ENCODE results near the gene MFF.
A peak's percentile ranks its signal among the peaks of the same experiment; 100 is the strongest.

Gene MFF

GRCh38 chr2:227317834-227318233 is 7.2 kb upstream of the MFF start:
- no peak overlapping the region for H3K4me3 Mint-ChIP-seq
- H3K27ac Mint-ChIP-seq: no peak overlapping the region
- peaks cover 8% of the 10 kb centered on the region for H3K27me3 Mint-ChIP-seq
- no peaks in the 10 kb centered on the region for H3K4me1 Mint-ChIP-seq (ENCODE audit: low read depth)
- H3K9me3 Mint-ChIP-seq: peaks cover 24% of the 10 kb centered on the region
- H3K36me3 Mint-ChIP-seq (ENCODE audit: low read depth): no peaks in the 10 kb centered on the region
- intact Hi-C loops (cut with micrococcal nuclease): no loop called here

DNA sequence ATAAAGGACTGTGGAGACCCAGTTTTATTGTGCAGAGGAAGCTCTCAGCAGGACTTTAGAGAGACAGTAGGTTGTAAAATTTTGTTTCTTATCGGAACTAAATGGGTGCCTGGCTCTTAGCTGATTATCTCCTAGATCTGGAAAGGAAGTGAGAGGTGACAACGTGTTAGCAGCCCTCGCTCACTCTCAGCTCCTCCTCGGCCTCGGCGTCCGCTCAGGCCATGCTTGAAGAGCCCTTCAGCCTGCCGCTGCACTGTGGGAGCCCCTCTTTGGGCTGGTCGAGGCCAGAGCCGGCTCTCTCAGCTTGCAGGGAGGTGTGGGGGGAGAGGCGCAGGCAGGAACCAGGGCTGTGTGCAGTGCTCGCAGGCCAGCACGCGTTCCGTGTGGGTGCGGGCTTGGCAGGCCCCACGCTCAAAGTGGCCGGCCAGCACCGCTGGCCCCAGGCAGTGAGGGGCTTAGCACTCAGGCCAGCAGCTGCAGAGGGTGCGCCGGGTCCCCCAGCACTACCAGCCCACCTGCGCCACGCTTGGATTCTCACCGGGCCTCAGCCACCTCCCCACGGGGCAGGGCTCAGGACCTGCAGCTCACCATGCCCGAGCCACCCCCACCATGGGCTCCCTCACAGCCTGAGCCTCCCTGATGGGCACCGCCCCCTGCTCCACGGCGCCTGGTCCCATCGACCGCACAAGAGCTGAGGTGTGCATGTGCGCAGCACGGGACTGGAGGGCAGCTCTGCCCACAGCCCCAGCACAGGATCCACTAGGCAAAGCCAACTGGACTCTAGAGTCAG is 4.6 kb upstream of the MFF start:
- Mint-ChIP-seq H3K36me3 (ENCODE audit: low read depth) (peaks cover 2% of the 10 kb centered on the region), H3K27me3 (peaks cover 11% of the 10 kb centered on the region), H3K4me1 (ENCODE audit: low read depth) (no peaks in the 10 kb centered on the region), H3K9me3 (peaks cover 28% of the 10 kb centered on the region), H3K27ac (no peak overlapping the region), H3K4me3 (no peak overlapping the region)
- intact Hi-C loops (cut with micrococcal nuclease): no loop called here

- intact Hi-C loops (cut with micrococcal nuclease): no loop called here
- H3K9me3 Mint-ChIP-seq: peaks cover 26% of the 10 kb centered on the region
- no peak overlapping the region for H3K27ac Mint-ChIP-seq
- peaks cover 9% of the 10 kb centered on the region for H3K27me3 Mint-ChIP-seq
- peaks cover 6% of the 10 kb centered on the region for H3K36me3 Mint-ChIP-seq (ENCODE audit: low read depth)
- no peak overlapping the region for H3K4me3 Mint-ChIP-seq
- H3K4me1 Mint-ChIP-seq (ENCODE audit: low read depth): peaks cover 16% of the 10 kb centered on the region
These were observed 2.4 kb upstream of the MFF start for GRCh38 chr2:227322530-227323205.

GRCh38 chr2:227323818-227324217 is 1.2 kb upstream of the MFF start:
- H3K4me3 Mint-ChIP-seq: no peak overlapping the region
- intact Hi-C loops (cut with micrococcal nuclease): no loop called here

DNA sequence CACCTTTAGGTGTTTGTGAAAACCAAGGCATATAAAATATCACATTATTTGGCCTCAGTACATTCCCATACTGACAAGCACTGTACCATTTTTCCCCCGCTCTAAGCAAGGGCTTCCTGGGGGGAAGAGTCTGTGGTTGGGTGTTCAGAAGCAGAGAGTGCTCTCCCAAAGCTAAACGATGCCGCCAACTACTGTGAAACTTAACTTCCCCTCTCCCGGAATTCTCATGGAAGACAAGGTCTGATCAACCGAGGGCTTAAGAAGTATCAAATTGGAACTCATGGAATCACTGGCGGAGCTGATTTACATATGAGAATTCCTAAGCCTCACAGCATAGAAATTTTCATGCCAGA is 433 bp upstream of the MFF start:
- Mint-ChIP-seq H3K4me3 (peak overlapping the region; percentile 88), H3K36me3 (ENCODE audit: low read depth) (peaks cover 6% of the 10 kb centered on the region), H3K27ac (peak overlapping the region; percentile 87), H3K27me3 (peaks cover 9% of the 10 kb centered on the region), H3K4me1 (ENCODE audit: low read depth) (peaks cover 16% of the 10 kb centered on the region), H3K9me3 (peaks cover 22% of the 10 kb centered on the region)
- intact Hi-C loops (cut with micrococcal nuclease): no loop called here

More at GRCh38 chr2:227323818-227324217, 1.2 kb upstream of the MFF start:
- Mint-ChIP-seq H3K27ac (no peak overlapping the region), H3K4me1 (ENCODE audit: low read depth) (peaks cover 16% of the 10 kb centered on the region), H3K27me3 (peaks cover 9% of the 10 kb centered on the region), H3K36me3 (ENCODE audit: low read depth) (peaks cover 6% of the 10 kb centered on the region), H3K9me3 (peaks cover 22% of the 10 kb centered on the region)

DNA sequence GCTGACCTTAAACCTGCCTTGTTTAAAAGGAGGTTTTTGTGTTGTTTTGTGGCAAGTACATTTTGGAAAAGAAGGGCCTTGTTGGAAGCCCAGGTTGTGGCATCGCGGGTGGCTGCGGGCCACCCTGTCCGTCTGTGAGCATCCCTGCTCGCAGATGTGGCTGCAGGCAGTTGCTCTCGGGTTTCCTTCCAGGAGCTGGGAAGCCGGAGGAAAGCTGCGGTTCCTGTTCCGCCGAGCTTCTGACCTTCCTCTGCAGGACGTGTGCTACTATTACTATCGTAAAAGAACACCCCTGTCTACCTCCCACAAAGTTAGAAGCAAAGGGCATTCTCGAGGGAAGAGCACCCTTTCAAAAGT is 766 bp downstream of the MFF start:
- H3K27me3 Mint-ChIP-seq: peaks cover 9% of the 10 kb centered on the region
- peak overlapping the region; percentile 87 for H3K27ac Mint-ChIP-seq
- peaks cover 22% of the 10 kb centered on the region for H3K9me3 Mint-ChIP-seq
- intact Hi-C loops (cut with micrococcal nuclease): loop anchor here (5.0 kb wide), 1 partner anchor 41 kb away; no protein-coding TSS in a partner anchor
- H3K4me3 Mint-ChIP-seq: peak overlapping the region; percentile 88
- H3K4me1 Mint-ChIP-seq (ENCODE audit: low read depth): peaks cover 16% of the 10 kb centered on the region
- H3K36me3 Mint-ChIP-seq (ENCODE audit: low read depth): peaks cover 12% of the 10 kb centered on the region

- Mint-ChIP-seq H3K27me3 (peaks cover 9% of the 10 kb centered on the region), H3K36me3 (ENCODE audit: low read depth) (peaks cover 18% of the 10 kb centered on the region), H3K4me3 (no peak overlapping the region), H3K9me3 (peaks cover 14% of the 10 kb centered on the region), H3K27ac (no peak overlapping the region), H3K4me1 (ENCODE audit: low read depth) (peaks cover 16% of the 10 kb centered on the region)
- intact Hi-C loops (cut with micrococcal nuclease): loop anchor here (5.0 kb wide), 1 partner anchor 41 kb away; no protein-coding TSS in a partner anchor
These were observed 1.7 kb downstream of the MFF start for GRCh38 chr2:227326783-227327182.

- intact Hi-C loops (cut with micrococcal nuclease): no loop called here
- H3K4me3 Mint-ChIP-seq: no peak overlapping the region
- peaks cover 24% of the 10 kb centered on the region for H3K4me1 Mint-ChIP-seq (ENCODE audit: low read depth)
- no peaks in the 10 kb centered on the region for H3K27me3 Mint-ChIP-seq
- peaks cover 67% of the 10 kb centered on the region for H3K36me3 Mint-ChIP-seq (ENCODE audit: low read depth)
- H3K9me3 Mint-ChIP-seq: no peaks in the 10 kb centered on the region
- H3K27ac Mint-ChIP-seq: peak overlapping the region; percentile 67
These were observed 10.7 kb downstream of the MFF start for GRCh38 chr2:227335713-227336112.

- intact Hi-C loops (cut with micrococcal nuclease): no loop called here
- no peaks in the 10 kb centered on the region for H3K9me3 Mint-ChIP-seq
- no peak overlapping the region for H3K27ac Mint-ChIP-seq
- peaks cover 60% of the 10 kb centered on the region for H3K36me3 Mint-ChIP-seq (ENCODE audit: low read depth)
- H3K27me3 Mint-ChIP-seq: no peaks in the 10 kb centered on the region
- no peak overlapping the region for H3K4me3 Mint-ChIP-seq
- H3K4me1 Mint-ChIP-seq (ENCODE audit: low read depth): peaks cover 24% of the 10 kb centered on the region
These were observed 12.4 kb downstream of the MFF start for GRCh38 chr2:227337442-227337841.

GRCh38 chr2:227339098-227339599 is 14.1 kb downstream of the MFF start:
- H3K4me1 Mint-ChIP-seq (ENCODE audit: low read depth): peaks cover 23% of the 10 kb centered on the region
- H3K27me3 Mint-ChIP-seq: no peaks in the 10 kb centered on the region
- peaks cover 60% of the 10 kb centered on the region for H3K36me3 Mint-ChIP-seq (ENCODE audit: low read depth)
- intact Hi-C loops (cut with micrococcal nuclease): no loop called here
- H3K9me3 Mint-ChIP-seq: no peaks in the 10 kb centered on the region
- H3K4me3 Mint-ChIP-seq: no peak overlapping the region
- no peak overlapping the region for H3K27ac Mint-ChIP-seq

DNA sequence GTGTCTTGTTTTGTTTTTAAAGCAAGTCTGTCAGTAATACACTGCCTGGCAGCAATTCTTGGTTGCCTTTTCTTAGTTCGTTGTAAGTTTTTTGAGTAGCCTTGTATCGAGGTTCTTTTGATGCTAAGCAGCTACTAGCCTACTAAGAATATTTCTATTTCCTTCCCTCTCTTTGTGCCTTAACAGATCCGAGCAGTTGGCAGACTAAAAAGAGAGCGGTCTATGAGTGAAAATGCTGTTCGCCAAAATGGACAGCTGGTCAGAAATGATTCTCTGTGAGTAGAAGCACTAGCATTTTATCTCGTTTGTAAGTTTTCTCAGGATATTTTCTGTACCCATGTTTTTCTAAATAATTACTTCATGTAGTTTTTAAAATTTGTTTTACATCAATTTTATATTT is 15.1 kb downstream of the MFF start:
- Mint-ChIP-seq H3K27ac (no peak overlapping the region), H3K36me3 (ENCODE audit: low read depth) (peaks cover 51% of the 10 kb centered on the region), H3K4me3 (no peak overlapping the region), H3K9me3 (no peaks in the 10 kb centered on the region), H3K27me3 (no peaks in the 10 kb centered on the region), H3K4me1 (ENCODE audit: low read depth) (peaks cover 13% of the 10 kb centered on the region)
- intact Hi-C loops (cut with micrococcal nuclease): no loop called here

- H3K4me1 Mint-ChIP-seq (ENCODE audit: low read depth): no peaks in the 10 kb centered on the region
- H3K36me3 Mint-ChIP-seq (ENCODE audit: low read depth): peaks cover 50% of the 10 kb centered on the region
- no peak overlapping the region for H3K27ac Mint-ChIP-seq
- H3K4me3 Mint-ChIP-seq: no peak overlapping the region
- intact Hi-C loops (cut with micrococcal nuclease): no loop called here
- no peaks in the 10 kb centered on the region for H3K27me3 Mint-ChIP-seq
- H3K9me3 Mint-ChIP-seq: no peaks in the 10 kb centered on the region
These were observed 16.5 kb downstream of the MFF start for GRCh38 chr2:227341553-227341952.

DNA sequence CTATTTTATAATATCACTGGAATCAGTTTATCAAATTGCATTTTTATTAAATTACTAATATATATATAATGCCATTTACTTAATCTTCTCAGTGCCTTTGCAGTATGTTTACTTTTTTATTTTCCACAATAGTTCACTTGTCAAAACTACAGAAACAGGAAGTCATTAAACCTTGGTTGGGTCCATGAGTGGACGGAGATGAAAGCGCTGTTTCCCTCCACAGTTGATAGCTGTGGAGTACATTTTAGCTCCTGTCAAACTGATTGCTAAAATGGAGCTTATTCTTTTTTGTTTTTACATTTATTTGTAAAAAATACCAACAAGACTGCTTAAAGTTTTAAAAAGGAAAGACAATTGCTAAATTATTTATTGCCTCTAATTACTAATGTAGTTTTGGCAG is 19.2 kb downstream of the MFF start:
- H3K4me3 Mint-ChIP-seq: no peak overlapping the region
- intact Hi-C loops (cut with micrococcal nuclease): no loop called here
- no peaks in the 10 kb centered on the region for H3K4me1 Mint-ChIP-seq (ENCODE audit: low read depth)
- H3K27ac Mint-ChIP-seq: no peak overlapping the region
- H3K27me3 Mint-ChIP-seq: no peaks in the 10 kb centered on the region
- H3K9me3 Mint-ChIP-seq: no peaks in the 10 kb centered on the region
- H3K36me3 Mint-ChIP-seq (ENCODE audit: low read depth): peaks cover 55% of the 10 kb centered on the region

DNA sequence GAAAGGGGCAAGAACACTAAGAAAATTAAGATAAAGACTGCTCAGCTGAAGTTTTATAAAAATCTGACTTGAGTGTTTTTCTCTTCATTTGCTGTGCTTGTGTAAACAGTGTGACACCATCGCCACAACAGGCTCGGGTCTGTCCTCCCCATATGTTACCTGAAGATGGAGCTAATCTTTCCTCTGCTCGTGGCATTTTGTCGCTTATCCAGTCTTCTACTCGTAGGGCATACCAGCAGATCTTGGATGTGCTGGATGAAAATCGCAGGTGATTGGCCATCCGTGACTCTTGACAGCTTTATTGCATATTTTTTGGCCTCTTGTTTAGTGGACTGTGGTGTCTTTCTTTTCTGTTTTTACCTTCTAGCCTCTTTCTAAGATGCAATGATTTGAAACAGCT is 22.1 kb downstream of the MFF start:
- Mint-ChIP-seq H3K36me3 (ENCODE audit: low read depth) (peaks cover 50% of the 10 kb centered on the region), H3K4me3 (no peak overlapping the region), H3K9me3 (no peaks in the 10 kb centered on the region), H3K27me3 (no peaks in the 10 kb centered on the region), H3K27ac (no peak overlapping the region), H3K4me1 (ENCODE audit: low read depth) (no peaks in the 10 kb centered on the region)
- intact Hi-C loops (cut with micrococcal nuclease): no loop called here

All from dendritic cell treated with granulocyte-macrophage colony-stimulating factor and Interleukin-4, amounts not matched to agents 40 ng/mL and 50 ng/mL, for 4 days (primary cell).